ENCODE results near the gene TEX52. TPM values are rescaled to one million over a fixed set of nuclear protein-coding genes. Genes with fewer than 3 reads are reported as not detected.
A peak's percentile ranks its signal among the peaks of the same experiment; 100 is the strongest.

The TEX52 gene
- total RNA-seq, 1 donor from 2014 or later: not detected

DNA sequence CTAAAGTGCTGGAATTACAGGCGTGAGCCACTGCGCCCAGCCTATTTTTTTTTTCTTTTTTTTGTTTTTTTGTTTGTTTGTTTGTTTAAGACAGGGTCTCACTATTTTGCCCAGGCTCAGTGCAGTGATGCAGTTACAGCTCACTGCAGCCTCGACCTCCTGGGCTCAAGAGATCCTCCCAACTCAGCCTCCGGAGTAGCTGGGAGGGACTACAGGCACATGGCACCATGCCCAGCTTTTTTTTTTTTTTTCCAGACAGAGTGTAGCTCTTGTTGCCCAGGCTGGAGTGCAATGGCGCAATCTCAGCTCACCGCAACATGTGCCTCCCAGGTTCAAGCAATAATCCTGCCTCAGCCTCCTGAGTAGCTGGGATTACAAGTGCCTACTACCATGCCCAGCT is 50.1 kb downstream of the TEX52 start:
- intact Hi-C loops (cut with DNase I): no loop called here
- no peak for ATAC-seq (ENCODE audit: poor library complexity)
- DNase-seq: no peak

GRCh38 chr12:2805143-2805520 is 51.7 kb downstream of the TEX52 start:
- DNase-seq: no peak
- no peak for ATAC-seq (ENCODE audit: poor library complexity)
- intact Hi-C loops (cut with DNase I): no loop called here

DNA sequence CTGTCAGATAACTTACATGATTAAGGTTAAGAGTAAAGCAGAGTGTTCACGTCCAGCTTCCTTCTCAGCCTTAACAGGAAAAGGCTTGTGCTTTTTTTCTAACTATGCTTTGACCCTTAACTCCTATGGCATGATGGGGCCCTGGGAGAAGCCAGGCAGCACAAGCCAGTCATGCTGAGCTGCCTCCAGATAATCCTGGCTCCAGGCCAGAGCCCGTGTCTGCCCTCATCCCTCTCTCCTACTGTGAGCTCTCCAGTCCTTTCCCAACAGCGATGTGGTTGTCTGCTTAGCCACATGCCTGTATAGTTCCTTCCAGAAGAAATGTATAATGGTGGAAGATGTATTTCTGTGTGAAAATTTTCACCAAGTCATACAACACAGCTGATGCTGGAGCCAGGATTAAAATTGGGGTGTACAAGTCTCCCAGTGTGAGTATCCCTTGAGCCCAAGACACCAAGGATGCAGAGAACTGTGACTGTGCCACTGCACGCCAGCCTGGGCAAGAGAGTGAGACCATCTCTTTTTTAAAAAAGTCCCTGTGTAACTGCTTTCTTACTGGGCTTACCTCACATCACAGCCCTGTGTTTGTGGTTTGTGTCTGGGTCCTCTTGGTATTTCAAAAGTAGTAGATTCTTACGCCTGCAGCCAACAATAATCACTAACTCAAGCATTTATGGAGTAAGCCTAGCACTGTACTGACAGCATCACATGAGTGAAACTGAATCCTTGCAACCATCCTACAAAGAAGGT is 52.3 kb downstream of the TEX52 start:
- intact Hi-C loops (cut with DNase I): no loop called here
- DNase-seq (peak; percentile 82), ATAC-seq (ENCODE audit: poor library complexity) (peak; percentile 92)

- intact Hi-C loops (cut with DNase I): no loop called here
- DNase-seq (no peak), ATAC-seq (ENCODE audit: poor library complexity) (no peak)
Observed at GRCh38 chr12:2803635-2804392, 53.0 kb downstream of the TEX52 start.

- intact Hi-C loops (cut with DNase I): no loop called here
- ATAC-seq (ENCODE audit: poor library complexity): peak; percentile 10
- DNase-seq: no peak
Observed at GRCh38 chr12:2801044-2801783, 55.6 kb downstream of the TEX52 start.

- intact Hi-C loops (cut with DNase I): no loop called here
- DNase-seq: no peak
- ATAC-seq (ENCODE audit: poor library complexity): no peak
Observed at GRCh38 chr12:2800046-2800570, 56.7 kb downstream of the TEX52 start.

Other genes with a start within 250 kb of the TEX52 start
- gene FKBP4, start 62.1 kb downstream of the TEX52 start, total RNA-seq: 63.3 TPM
- gene ITFG2, start 44.4 kb downstream of the TEX52 start, total RNA-seq: 12.2 TPM
- gene NRIP2, start 22.0 kb downstream of the TEX52 start, total RNA-seq: 2.0 TPM
- gene FOXM1, start 20.1 kb upstream of the TEX52 start, total RNA-seq: 1.5 TPM
- gene RHNO1, start 20.2 kb upstream of the TEX52 start, total RNA-seq: 3.3 TPM
- gene TULP3, start 33.9 kb upstream of the TEX52 start, total RNA-seq: 4.6 TPM
- 7.6 TPM for gene TEAD4, start 102.4 kb upstream of the TEX52 start, total RNA-seq
- 156 TPM for gene TSPAN9, start 220.3 kb upstream of the TEX52 start, total RNA-seq